ENCODE data around the gene GFOD2. TPM values are rescaled to one million over a fixed set of nuclear protein-coding genes. Genes with fewer than 3 reads are reported as not detected.

The GFOD2 gene
- total RNA-seq, 2 donors from 2014 or later, result 15.8 to 18.1 TPM

GRCh38 chr16:67719778-67720144, 645 bp upstream of the GFOD2 start:
- Histone ChIP-seq H3K4me3 (peak overlapping the region in 1 of 2 donors; percentile 98), H3K9me3 (no peaks in the 10 kb centered on the region), H3K27me3 (no peaks in the 10 kb centered on the region), H3K36me3 (replicated peaks in 1 of 2; ENCODE audit: insufficient read depth in 1 of 2, low read depth in 2 of 2) (peaks cover 0 to 2% of the 10 kb centered on the region in 2 donors), H3K27ac (peak overlapping the region; percentile 37 to 89 (median 66)), H3K4me1 (peaks cover 44% of the 10 kb centered on the region)
- TF ChIP-seq POLR2A (IDR thresholded peaks at IDR 0.05), result no peak
- intact Hi-C loops (cut with DNase I), result no loop called here
- peak; percentile 25 to 42 (median 30) for DNase-seq
- WGBS, 2 donors, result 1 to 8% methylated on average over 4 to 5 of the region's 5 CpGs
- ATAC-seq, result peak; percentile 31

- H3K27me3 ChIP-seq, result no peaks in the 10 kb centered on the region
- DNase-seq (no peak), ATAC-seq (no peak)
- H3K4me3 ChIP-seq, result peak overlapping the region; percentile 33 to 98
- WGBS, 2 donors, result 2 to 8% methylated on average over 6 to 14 of the region's 14 CpGs
- H3K4me1 ChIP-seq, result peaks cover 48% of the 10 kb centered on the region
- intact Hi-C loops (cut with DNase I), result no loop called here
- no peaks in the 10 kb centered on the region for H3K9me3 ChIP-seq
- H3K36me3 ChIP-seq (replicated peaks in 1 of 2; ENCODE audit: insufficient read depth in 1 of 2, low read depth in 2 of 2), result peaks cover 0 to 2% of the 10 kb centered on the region in 2 donors
- H3K27ac ChIP-seq, result peak overlapping the region in 3 of 4 donors; percentile 50 to 89 (median 82)
- TF ChIP-seq POLR2A (IDR thresholded peaks at IDR 0.05) (no peak), CTCF (IDR thresholded peaks at IDR 0.05) (no peak)
Measured at GRCh38 chr16:67718668-67719047, 458 bp downstream of the GFOD2 start.

- H3K27me3 ChIP-seq, result no peaks in the 10 kb centered on the region
- no peak overlapping the region for H3K4me3 ChIP-seq
- TF ChIP-seq CTCF (IDR thresholded peaks at IDR 0.05) (no peak), POLR2A (IDR thresholded peaks at IDR 0.05) (no peak)
- DNase-seq, result peak in 1 of 4 donors; percentile 33
- 32 to 41% methylated on average over 2 of the region's 2 CpGs for WGBS, 2 donors
- no peaks in the 10 kb centered on the region for H3K36me3 ChIP-seq (replicated peaks in 1 of 2; ENCODE audit: insufficient read depth in 1 of 2, low read depth in 2 of 2)
- intact Hi-C loops (cut with DNase I), result no loop called here
- H3K27ac ChIP-seq, result peak overlapping the region; percentile 35 to 62 (median 44)
- peaks cover 53% of the 10 kb centered on the region for H3K4me1 ChIP-seq
- no peaks in the 10 kb centered on the region for H3K9me3 ChIP-seq
- peak; percentile 22 for ATAC-seq
Measured at GRCh38 chr16:67716097-67716496, 3.0 kb downstream of the GFOD2 start.

GRCh38 chr16:67714522-67714921, 4.6 kb downstream of the GFOD2 start:
- WGBS, 2 donors, result 67 to 76% methylated on average over 1 of the region's 1 CpG
- TF ChIP-seq CTCF (IDR thresholded peaks at IDR 0.05), result no peak
- TF ChIP-seq POLR2A (IDR thresholded peaks at IDR 0.05), result no peak
- Histone ChIP-seq H3K27me3 (no peaks in the 10 kb centered on the region), H3K4me3 (no peak overlapping the region), H3K9me3 (no peaks in the 10 kb centered on the region), H3K36me3 (replicated peaks in 1 of 2; ENCODE audit: insufficient read depth in 1 of 2, low read depth in 2 of 2) (no peaks in the 10 kb centered on the region), H3K4me1 (peaks cover 45% of the 10 kb centered on the region), H3K27ac (no peak overlapping the region)
- intact Hi-C loops (cut with DNase I), result no loop called here
- ATAC-seq (no peak), DNase-seq (no peak)

GRCh38 chr16:67713647-67714273, 5.4 kb downstream of the GFOD2 start:
- Histone ChIP-seq H3K4me3 (no peak overlapping the region), H3K4me1 (peaks cover 51% of the 10 kb centered on the region), H3K9me3 (no peaks in the 10 kb centered on the region), H3K27me3 (no peaks in the 10 kb centered on the region), H3K27ac (no peak overlapping the region), H3K36me3 (replicated peaks in 1 of 2; ENCODE audit: insufficient read depth in 1 of 2, low read depth in 2 of 2) (no peaks in the 10 kb centered on the region)
- intact Hi-C loops (cut with DNase I), result no loop called here
- ATAC-seq (no peak), DNase-seq (no peak)
- WGBS, 2 donors, result 71 to 82% methylated on average over 5 of the region's 5 CpGs
- no peak for TF ChIP-seq CTCF (IDR thresholded peaks at IDR 0.05)
- TF ChIP-seq POLR2A (IDR thresholded peaks at IDR 0.05), result no peak

All from body of pancreas (tissue), 4 donors.